ENCODE data around the gene FAM107A. TPM values are rescaled to one million over a fixed set of nuclear protein-coding genes. Genes with fewer than 3 reads are reported as not detected.

The FAM107A gene
- polyA plus RNA-seq, 1 donor from 2014 or later = 0.16 TPM

GRCh38 chr3:58608648-58609047 is 31.5 kb upstream of the FAM107A start:
- Histone ChIP-seq H3K27me3 (ENCODE audit: insufficient read depth, low read depth, low read length) (no peaks in the 10 kb centered on the region), H3K4me2 (ENCODE audit: low read length) (no peak overlapping the region), H3K9me3 (ENCODE audit: low read length) (no peaks in the 10 kb centered on the region), H2AFZ (ENCODE audit: low read depth, low read length) (no peak overlapping the region), H3K36me3 (ENCODE audit: insufficient read depth, low read length) (no peaks in the 10 kb centered on the region), H3F3A (ENCODE audit: insufficient read depth, low read length, poor library complexity, severe bottlenecking) (no peaks in the 10 kb centered on the region), H3K4me3 (ENCODE audit: low read length) (no peak overlapping the region), H3K79me2 (replicated peaks; ENCODE audit: insufficient read depth, low read length) (no peaks in the 10 kb centered on the region), H4K20me1 (ENCODE audit: insufficient read depth) (no peaks in the 10 kb centered on the region), H3K27ac (ENCODE audit: low read length) (no peak overlapping the region), H3K9ac (ENCODE audit: low read length) (no peak overlapping the region), H3K9me2 (ENCODE audit: insufficient read depth, low read length) (no peaks in the 10 kb centered on the region)
- TF ChIP-seq TAF1 (IDR thresholded peaks at IDR 0.05; ENCODE audit: low read depth) (no peak), MXI1 (conservative IDR thresholded peaks at IDR 0.05; ENCODE audit: poor library complexity, severe bottlenecking) (no peak), POLR2AphosphoS5 (IDR thresholded peaks at IDR 0.05) (no peak), RAD21 (conservative IDR thresholded peaks at IDR 0.05) (no peak), EP300 (conservative IDR thresholded peaks at IDR 0.05; ENCODE audit: poor library complexity, severe bottlenecking) (no peak)
- TF ChIP-seq, protein P1, sequence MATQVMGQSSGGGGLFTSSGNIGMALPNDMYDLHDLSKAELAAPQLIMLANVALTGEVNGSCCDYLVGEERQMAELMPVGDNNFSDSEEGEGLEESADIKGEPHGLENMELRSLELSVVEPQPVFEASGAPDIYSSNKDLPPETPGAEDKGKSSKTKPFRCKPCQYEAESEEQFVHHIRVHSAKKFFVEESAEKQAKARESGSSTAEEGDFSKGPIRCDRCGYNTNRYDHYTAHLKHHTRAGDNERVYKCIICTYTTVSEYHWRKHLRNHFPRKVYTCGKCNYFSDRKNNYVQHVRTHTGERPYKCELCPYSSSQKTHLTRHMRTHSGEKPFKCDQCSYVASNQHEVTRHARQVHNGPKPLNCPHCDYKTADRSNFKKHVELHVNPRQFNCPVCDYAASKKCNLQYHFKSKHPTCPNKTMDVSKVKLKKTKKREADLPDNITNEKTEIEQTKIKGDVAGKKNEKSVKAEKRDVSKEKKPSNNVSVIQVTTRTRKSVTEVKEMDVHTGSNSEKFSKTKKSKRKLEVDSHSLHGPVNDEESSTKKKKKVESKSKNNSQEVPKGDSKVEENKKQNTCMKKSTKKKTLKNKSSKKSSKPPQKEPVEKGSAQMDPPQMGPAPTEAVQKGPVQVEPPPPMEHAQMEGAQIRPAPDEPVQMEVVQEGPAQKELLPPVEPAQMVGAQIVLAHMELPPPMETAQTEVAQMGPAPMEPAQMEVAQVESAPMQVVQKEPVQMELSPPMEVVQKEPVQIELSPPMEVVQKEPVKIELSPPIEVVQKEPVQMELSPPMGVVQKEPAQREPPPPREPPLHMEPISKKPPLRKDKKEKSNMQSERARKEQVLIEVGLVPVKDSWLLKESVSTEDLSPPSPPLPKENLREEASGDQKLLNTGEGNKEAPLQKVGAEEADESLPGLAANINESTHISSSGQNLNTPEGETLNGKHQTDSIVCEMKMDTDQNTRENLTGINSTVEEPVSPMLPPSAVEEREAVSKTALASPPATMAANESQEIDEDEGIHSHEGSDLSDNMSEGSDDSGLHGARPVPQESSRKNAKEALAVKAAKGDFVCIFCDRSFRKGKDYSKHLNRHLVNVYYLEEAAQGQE (IDR thresholded peaks at IDR 0.05; ENCODE audit: borderline replicate concordance) = no peak
- TF ChIP-seq, protein P2, sequence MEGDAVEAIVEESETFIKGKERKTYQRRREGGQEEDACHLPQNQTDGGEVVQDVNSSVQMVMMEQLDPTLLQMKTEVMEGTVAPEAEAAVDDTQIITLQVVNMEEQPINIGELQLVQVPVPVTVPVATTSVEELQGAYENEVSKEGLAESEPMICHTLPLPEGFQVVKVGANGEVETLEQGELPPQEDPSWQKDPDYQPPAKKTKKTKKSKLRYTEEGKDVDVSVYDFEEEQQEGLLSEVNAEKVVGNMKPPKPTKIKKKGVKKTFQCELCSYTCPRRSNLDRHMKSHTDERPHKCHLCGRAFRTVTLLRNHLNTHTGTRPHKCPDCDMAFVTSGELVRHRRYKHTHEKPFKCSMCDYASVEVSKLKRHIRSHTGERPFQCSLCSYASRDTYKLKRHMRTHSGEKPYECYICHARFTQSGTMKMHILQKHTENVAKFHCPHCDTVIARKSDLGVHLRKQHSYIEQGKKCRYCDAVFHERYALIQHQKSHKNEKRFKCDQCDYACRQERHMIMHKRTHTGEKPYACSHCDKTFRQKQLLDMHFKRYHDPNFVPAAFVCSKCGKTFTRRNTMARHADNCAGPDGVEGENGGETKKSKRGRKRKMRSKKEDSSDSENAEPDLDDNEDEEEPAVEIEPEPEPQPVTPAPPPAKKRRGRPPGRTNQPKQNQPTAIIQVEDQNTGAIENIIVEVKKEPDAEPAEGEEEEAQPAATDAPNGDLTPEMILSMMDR (IDR thresholded peaks at IDR 0.05; ENCODE audit: poor library complexity, severe bottlenecking) = no peak

DNA sequence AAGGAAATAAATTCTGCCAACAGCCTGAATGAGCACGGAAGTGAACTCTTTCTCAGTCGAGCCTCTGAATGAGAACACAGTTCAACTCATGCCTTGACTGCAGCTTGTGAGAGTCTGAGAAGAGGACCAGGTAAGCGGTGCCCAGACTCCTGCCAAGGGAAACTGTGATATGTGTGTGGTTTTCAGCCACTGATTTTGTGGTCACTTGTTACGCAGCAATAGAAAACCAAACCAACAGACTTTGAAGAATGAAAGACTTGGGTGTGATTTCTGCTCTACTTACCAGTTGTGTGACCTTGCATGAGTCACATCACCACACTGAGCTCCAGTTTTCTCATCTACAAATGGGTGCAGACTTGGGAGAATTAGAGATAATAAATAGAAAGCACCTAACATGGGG is 30.6 kb upstream of the FAM107A start:
- no peaks in the 10 kb centered on the region for H4K20me1 ChIP-seq (ENCODE audit: insufficient read depth)
- no peaks in the 10 kb centered on the region for H3K27me3 ChIP-seq (ENCODE audit: insufficient read depth, low read depth, low read length)
- no peak overlapping the region for H3K27ac ChIP-seq (ENCODE audit: low read length)
- no peak for TF ChIP-seq EZH2 (IDR thresholded peaks at IDR 0.05; ENCODE audit: borderline replicate concordance, insufficient read depth, low read length, poor library complexity, severe bottlenecking)
- no peak for TF ChIP-seq SMC3 (conservative IDR thresholded peaks at IDR 0.05; ENCODE audit: poor library complexity)
- no peak for TF ChIP-seq RAD21 (conservative IDR thresholded peaks at IDR 0.05)
- TF ChIP-seq, protein P1 (IDR thresholded peaks at IDR 0.05; ENCODE audit: borderline replicate concordance) = no peak
- no peak overlapping the region for H3K4me3 ChIP-seq (ENCODE audit: low read length)
- H3K36me3 ChIP-seq (ENCODE audit: insufficient read depth, low read length) = no peaks in the 10 kb centered on the region
- no peaks in the 10 kb centered on the region for H3K9me2 ChIP-seq (ENCODE audit: insufficient read depth, low read length)
- no peaks in the 10 kb centered on the region for H3K9me3 ChIP-seq (ENCODE audit: low read length)
- no peaks in the 10 kb centered on the region for H3F3A ChIP-seq (ENCODE audit: insufficient read depth, low read length, poor library complexity, severe bottlenecking)
- H3K9ac ChIP-seq (ENCODE audit: low read length) = no peak overlapping the region
- no peak overlapping the region for H3K4me2 ChIP-seq (ENCODE audit: low read length)
- no peak overlapping the region for H2AFZ ChIP-seq (ENCODE audit: low read depth, low read length)
- H3K79me2 ChIP-seq (replicated peaks; ENCODE audit: insufficient read depth, low read length) = no peaks in the 10 kb centered on the region

All from neural cell (in vitro differentiated cells).